Mesothelial cell of epicardium (in vitro differentiated cells): ENCODE data around the gene NIPSNAP2. TPM values are rescaled to one million over a fixed set of nuclear protein-coding genes. Genes with fewer than 3 reads are reported as not detected.
"Not testable (repeated sequence)": the region's sequence is repeated elsewhere in the genome, so short reads cannot be mapped to it uniquely, and the experiment has no call there.

ENCODE experiments used
- DNase-seq, 2 experiments: peaks; one replicate each; pipeline ENCODE4 v3.0.0; 2021; ENCODE audit warnings: low spot score in 2 of 2; ENCODE audit not compliant: unreplicated experiment in 2 of 2
- H3K27ac Mint-ChIP-seq: 2 replicates; pipeline ENCODE4 v1.8.0; 2021; ENCODE audit warnings: mixed read lengths
- H3K27me3 Mint-ChIP-seq: 2 replicates; pipeline ENCODE4 v1.8.0; 2021; ENCODE audit warnings: low read depth, mixed read lengths
- H3K36me3 Mint-ChIP-seq: 2 replicates; pipeline ENCODE4 v1.8.0; 2021; ENCODE audit warnings: mixed read lengths
- H3K4me1 Mint-ChIP-seq: 2 replicates; pipeline ENCODE4 v1.8.0; 2021; ENCODE audit warnings: mixed read lengths
- H3K4me3 Mint-ChIP-seq: 2 replicates; pipeline ENCODE4 v1.8.0; 2021; ENCODE audit warnings: mild to moderate bottlenecking, moderate library complexity, mixed read lengths
- H3K9me3 Mint-ChIP-seq: 2 replicates; pipeline ENCODE4 v1.8.0; 2021; ENCODE audit warnings: mixed read lengths
- total RNA-seq: library from RNA; stranded (reverse); gene quantifications from 3 replicates; pipeline ENCODE4 v1.2.1, GENCODE V29; 2021
- TF ChIP-seq, protein P1 (sequence below): fragments of 200-600 bp; sonication (generic); IDR thresholded peaks from one replicate; pipeline ENCODE4 v1.5.0; 2021; ENCODE audit warnings: antibody characterized with exemption; ENCODE audit not compliant: unreplicated experiment

The NIPSNAP2 gene
- total RNA-seq, 1 donor from 2014 or later, result 63.4 TPM

- no peaks in the 10 kb centered on the region for H3K27me3 Mint-ChIP-seq
Observed at GRCh38 chr7:55946545-55946944, 17.8 kb upstream of the NIPSNAP2 start.

GRCh38 chr7:55951637-55952351 lies 12.6 kb upstream of the NIPSNAP2 start, which contains the start of gene MRPS17:
TSS of gene MRPS17 (plus strand) at chr7:55951877. CDS start at chr7:55953196, 1,319 bp downstream.
- Mint-ChIP-seq H3K4me3 (peak within 1 kb of the TSS; percentile 99), H3K4me1 (peaks cover 11% of the 10 kb centered on the region), H3K27me3 (no peaks in the 10 kb centered on the region), H3K9me3 (no peaks in the 10 kb centered on the region), H3K27ac (peak within 1 kb of the TSS; percentile 99), H3K36me3 (peaks cover 8% of the 10 kb centered on the region)
- DNase-seq, result peak; percentile 73 to 88
- TF ChIP-seq, protein P1, sequence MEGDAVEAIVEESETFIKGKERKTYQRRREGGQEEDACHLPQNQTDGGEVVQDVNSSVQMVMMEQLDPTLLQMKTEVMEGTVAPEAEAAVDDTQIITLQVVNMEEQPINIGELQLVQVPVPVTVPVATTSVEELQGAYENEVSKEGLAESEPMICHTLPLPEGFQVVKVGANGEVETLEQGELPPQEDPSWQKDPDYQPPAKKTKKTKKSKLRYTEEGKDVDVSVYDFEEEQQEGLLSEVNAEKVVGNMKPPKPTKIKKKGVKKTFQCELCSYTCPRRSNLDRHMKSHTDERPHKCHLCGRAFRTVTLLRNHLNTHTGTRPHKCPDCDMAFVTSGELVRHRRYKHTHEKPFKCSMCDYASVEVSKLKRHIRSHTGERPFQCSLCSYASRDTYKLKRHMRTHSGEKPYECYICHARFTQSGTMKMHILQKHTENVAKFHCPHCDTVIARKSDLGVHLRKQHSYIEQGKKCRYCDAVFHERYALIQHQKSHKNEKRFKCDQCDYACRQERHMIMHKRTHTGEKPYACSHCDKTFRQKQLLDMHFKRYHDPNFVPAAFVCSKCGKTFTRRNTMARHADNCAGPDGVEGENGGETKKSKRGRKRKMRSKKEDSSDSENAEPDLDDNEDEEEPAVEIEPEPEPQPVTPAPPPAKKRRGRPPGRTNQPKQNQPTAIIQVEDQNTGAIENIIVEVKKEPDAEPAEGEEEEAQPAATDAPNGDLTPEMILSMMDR, result no peak

More at GRCh38 chr7:55946545-55946944, 17.8 kb upstream of the NIPSNAP2 start:
- Mint-ChIP-seq H3K4me1 (no peaks in the 10 kb centered on the region), H3K4me3 (no peak overlapping the region), H3K27ac (no peak overlapping the region), H3K36me3 (peaks cover 30% of the 10 kb centered on the region), H3K9me3 (peaks cover 29% of the 10 kb centered on the region)
- TF ChIP-seq, protein P1, result no peak
- DNase-seq, result no peak

DNA sequence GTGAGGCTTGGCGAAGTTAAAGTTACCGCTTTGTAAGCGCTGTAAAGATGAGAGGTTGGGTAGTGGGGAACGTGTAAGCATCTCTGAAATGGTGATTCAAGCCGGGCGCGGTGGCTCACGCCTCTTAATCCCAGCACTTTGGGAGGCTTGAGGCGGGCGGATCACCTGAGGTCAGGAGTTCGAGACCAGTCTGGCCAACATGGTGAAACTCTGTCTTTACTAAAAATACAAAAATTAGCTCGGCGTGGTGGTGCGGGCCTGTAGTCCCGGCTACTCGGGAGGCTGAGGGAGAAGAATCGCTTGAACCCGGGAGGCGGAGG lies 12.1 kb upstream of the NIPSNAP2 start:
- not testable (repeated sequence) for DNase-seq, H3K27me3 Mint-ChIP-seq, H3K9me3 Mint-ChIP-seq, H3K36me3 Mint-ChIP-seq
- Mint-ChIP-seq H3K4me3 (peak overlapping the region; percentile 99), H3K27ac (peak overlapping the region; percentile 99), H3K4me1 (peaks cover 11% of the 10 kb centered on the region)

GRCh38 chr7:55953707-55954475 lies 10.5 kb upstream of the NIPSNAP2 start:
- H3K36me3 Mint-ChIP-seq, result peaks cover 7% of the 10 kb centered on the region
- TF ChIP-seq, protein P1, result no peak
- H3K9me3 Mint-ChIP-seq, result no peaks in the 10 kb centered on the region
- H3K27me3 Mint-ChIP-seq, result no peaks in the 10 kb centered on the region
- peaks cover 11% of the 10 kb centered on the region for H3K4me1 Mint-ChIP-seq
- peak overlapping the region; percentile 99 for H3K4me3 Mint-ChIP-seq
- H3K27ac Mint-ChIP-seq, result peak overlapping the region; percentile 79
- no peak for DNase-seq

- Mint-ChIP-seq H3K27ac (no peak overlapping the region), H3K4me3 (no peak overlapping the region), H3K36me3 (peaks cover 6% of the 10 kb centered on the region), H3K27me3 (no peaks in the 10 kb centered on the region), H3K9me3 (no peaks in the 10 kb centered on the region), H3K4me1 (peaks cover 7% of the 10 kb centered on the region)
- TF ChIP-seq, protein P1, result no peak
- no peak for DNase-seq
Observed at GRCh38 chr7:55957190-55957589, 7.2 kb upstream of the NIPSNAP2 start.

GRCh38 chr7:55962014-55962413 lies 2.4 kb upstream of the NIPSNAP2 start:
- H3K36me3 Mint-ChIP-seq, result no peaks in the 10 kb centered on the region
- TF ChIP-seq, protein P1, result no peak
- no peaks in the 10 kb centered on the region for H3K9me3 Mint-ChIP-seq
- peaks cover 11% of the 10 kb centered on the region for H3K4me1 Mint-ChIP-seq
- H3K4me3 Mint-ChIP-seq, result no peak overlapping the region
- H3K27ac Mint-ChIP-seq, result no peak overlapping the region
- H3K27me3 Mint-ChIP-seq, result peaks cover 5% of the 10 kb centered on the region
- no peak for DNase-seq
